A549 (cell line): ENCODE results near the gene SERPINB12. TPM values are rescaled to one million over a fixed set of nuclear protein-coding genes. Genes with fewer than 3 reads are reported as not detected.

Experiments used
- ATAC-seq, 2 experiments: fragments of 200-7000 bp in 1 of 2; fragments of >200 bp in 1 of 2; cut with Nextera tagmentation in 1 of 2; cut with Tn5 transposase in 1 of 2; 3 replicates each; pipeline versions ENCODE4 v1.8.0 to v1.9.1; 2018 to 2020; ENCODE audit warnings: mild to moderate bottlenecking in 1 of 2, moderate library complexity in 1 of 2
- CTCF ChIA-PET: fragments of 300-600 bp; sonication (Branson Sonifier 250); formaldehyde crosslinking; extraction: SDS; loops from one replicate; lab custom pipeline; 2021; ENCODE audit warnings: antibody characterized with exemption, inconsistent platforms; lab: Yijun Ruan, JAX
- POLR2A ChIA-PET: fragments of 350-600 bp; formaldehyde crosslinking; extraction: SDS; loops from one replicate; lab custom pipeline; 2021; ENCODE audit warnings: antibody characterized with exemption, inconsistent platforms; lab: Yijun Ruan, JAX
- DNase-seq, 2 experiments: peaks; one replicate each; pipeline versions ENCODE4 v3.0.0 to v3.0.0-alpha.2; 2011 to 2016; ENCODE audit warnings: low read depth in 1 of 2, low spot score in 1 of 2
- FAIRE-seq: peaks from 2 replicates; lab custom pipeline; 2011; peaks lifted over from hg19 to GRCh38; lab: Jason Lieb, UNC
- H3K27ac ChIP-seq, 2 experiments: fragments of >200 bp; sonication (Bioruptor Twin); formaldehyde crosslinking; 3 replicates each; pipeline ENCODE4 v1.5.1; 2016 to 2017
- H3K4me1 ChIP-seq: fragments of >200 bp; sonication (Bioruptor Twin); formaldehyde crosslinking; 3 replicates; pipeline ENCODE4 v1.6.1; 2016
- H3K4me2 ChIP-seq: fragments of >200 bp; sonication (Bioruptor Twin); formaldehyde crosslinking; 3 replicates; pipeline ENCODE4 v1.6.1; 2016
- H3K4me3 ChIP-seq: fragments of >200 bp; sonication (Bioruptor Twin); formaldehyde crosslinking; 3 replicates; pipeline ENCODE4 v1.5.1; 2016
- H3K9me3 ChIP-seq: fragments of >200 bp; sonication (Bioruptor Twin); formaldehyde crosslinking; 3 replicates; pipeline ENCODE4 v1.6.1; 2016
- ATOH8 ChIP-seq: fragments of 250-450 bp; sonication (Bioruptor Pico); IDR thresholded peaks from 2 replicates; pipeline ENCODE4 v1.5.0; 2020; ENCODE audit warnings: low read depth, mild to moderate bottlenecking, moderate library complexity
- BHLHE40 ChIP-seq: IDR thresholded peaks from 2 replicates; pipeline ENCODE4 v1.6.1; 2012; ENCODE audit warnings: low read depth, low read length, inconsistent platforms
- CBX2 ChIP-seq: fragments of 200-600 bp; sonication (generic); IDR thresholded peaks from 2 replicates; pipeline ENCODE4 v1.6.1; 2016; ENCODE audit warnings: low read depth, mild to moderate bottlenecking, borderline replicate concordance
- CBX8 ChIP-seq: fragments of 200-600 bp; sonication (generic); IDR thresholded peaks from 2 replicates; pipeline ENCODE4 v1.6.1; 2016
- CEBPB ChIP-seq, 2 experiments: fragments of >200 bp in 1 of 2; sonication (Bioruptor Twin) in 1 of 2; formaldehyde crosslinking in 1 of 2; IDR thresholded peaks; 2 replicates each; pipeline ENCODE4 v1.6.1; 2012 to 2016
- CHD4 ChIP-seq: fragments of 200-600 bp; sonication (generic); IDR thresholded peaks from 2 replicates; pipeline ENCODE4 v1.6.1; 2016; ENCODE audit warnings: antibody characterized with exemption, mild to moderate bottlenecking, borderline replicate concordance
- EHF ChIP-seq: fragments of 250-450 bp; sonication (Bioruptor Pico); IDR thresholded peaks from 2 replicates; pipeline ENCODE4 v1.5.0; 2020; ENCODE audit warnings: mild to moderate bottlenecking
- FOSB ChIP-seq: fragments of 250-450 bp; sonication (Bioruptor Pico); IDR thresholded peaks from 2 replicates; pipeline ENCODE4 v1.5.0; 2020; ENCODE audit warnings: mild to moderate bottlenecking, moderate library complexity
- HOXA7 ChIP-seq: fragments of 250-450 bp; sonication (Bioruptor Pico); IDR thresholded peaks from 2 replicates; pipeline ENCODE4 v1.5.0; 2020; ENCODE audit warnings: mild to moderate bottlenecking, moderate library complexity
- JUNB ChIP-seq: fragments of >200 bp; sonication (Bioruptor Twin); formaldehyde crosslinking; IDR thresholded peaks from 2 replicates; pipeline ENCODE4 v1.6.1; 2016
- KDM1A ChIP-seq: fragments of 200-600 bp; sonication (generic); IDR thresholded peaks from 2 replicates; pipeline ENCODE4 v1.6.1; 2016; ENCODE audit warnings: low read depth, mild to moderate bottlenecking
- MYC ChIP-seq: IDR thresholded peaks from 2 replicates; pipeline ENCODE4 v1.6.1; 2012; ENCODE audit warnings: mild to moderate bottlenecking, inconsistent platforms, low read length, improper control_type of control experiment, borderline replicate concordance
- NPAS2 ChIP-seq: fragments of 250-450 bp; sonication (Bioruptor Pico); IDR thresholded peaks from 2 replicates; pipeline ENCODE4 v1.8.0; 2022; ENCODE audit warnings: mild to moderate bottlenecking, moderate library complexity, borderline replicate concordance
- NR3C1 ChIP-seq: fragments of >200 bp; sonication (Bioruptor Twin); formaldehyde crosslinking; IDR thresholded peaks from 3 replicates; pipeline ENCODE4 v1.6.1; 2017
- PHF8 ChIP-seq: fragments of 200-600 bp; sonication (generic); IDR thresholded peaks from 2 replicates; pipeline ENCODE4 v1.6.1; 2016; ENCODE audit warnings: low read depth, mild to moderate bottlenecking, antibody characterized with exemption, moderate library complexity, borderline replicate concordance
- RARB ChIP-seq: fragments of 250-450 bp; sonication (Bioruptor Pico); IDR thresholded peaks from 2 replicates; pipeline ENCODE4 v1.8.0; 2021; ENCODE audit warnings: mild to moderate bottlenecking, moderate library complexity
- RCOR1 ChIP-seq: fragments of 150-350 bp; IDR thresholded peaks from 2 replicates; pipeline ENCODE4 v1.6.1; 2014; ENCODE audit warnings: antibody characterized with exemption, low read length, low read depth
- RNF2 ChIP-seq: fragments of 200-600 bp; sonication (generic); IDR thresholded peaks from 2 replicates; pipeline ENCODE4 v1.6.1; 2016; ENCODE audit warnings: low read depth, mild to moderate bottlenecking, antibody characterized with exemption, moderate library complexity, borderline replicate concordance
- TFCP2L1 ChIP-seq: fragments of 250-450 bp; sonication (Bioruptor Pico); IDR thresholded peaks from 2 replicates; pipeline ENCODE4 v1.5.0; 2021; ENCODE audit warnings: mild to moderate bottlenecking
- TP53 ChIP-seq: fragments of 250-450 bp; sonication (Bioruptor Pico); IDR thresholded peaks from 2 replicates; pipeline ENCODE4 v1.5.0; 2021; ENCODE audit warnings: mild to moderate bottlenecking, moderate library complexity
- USF2 ChIP-seq: fragments of 450-650 bp; IDR thresholded peaks from 2 replicates; pipeline ENCODE4 v1.6.1; 2014; ENCODE audit warnings: antibody characterized with exemption
- ZC3H11A ChIP-seq: fragments of 450-650 bp; IDR thresholded peaks from 2 replicates; pipeline ENCODE4 v1.6.1; 2014; ENCODE audit warnings: antibody characterized with exemption, mild to moderate bottlenecking
- ZFP36 ChIP-seq: fragments of 450-650 bp; IDR thresholded peaks from 2 replicates; pipeline ENCODE4 v1.6.1; 2014; ENCODE audit warnings: borderline replicate concordance; ENCODE audit not compliant: partially characterized antibody
- ZNF302 ChIP-seq: fragments of 250-450 bp; sonication (Bioruptor Pico); IDR thresholded peaks from 2 replicates; pipeline ENCODE4 v1.9.0; 2021; ENCODE audit warnings: inconsistent platforms, mild to moderate bottlenecking, moderate library complexity
- WGBS: methylation state at CpG from one replicate; pipeline ENCODE4 v1.1.6; 2017; ENCODE audit errors: missing lambda C conversion rate; 5-methylcytosine and 5-hydroxymethylcytosine counted together
- polyA plus RNA-seq, 4 experiments: library from polyadenylated mRNA; depleted of rRNA in 3 of 4; stranded (reverse); fragments of >200 nt; fragmentation: RNase III in 1 of 4; extraction: RNeasy Plus Mini Kit Qiagen cat#74134 plus additional on column Dnase treatment in 1 of 4; gene quantifications; 2 replicates in 3 of 4; 3 replicates in 1 of 4; pipeline ENCODE4 v1.2.3, GENCODE V29; 2011 to 2017

SERPINB12 gene
- polyA plus RNA-seq, 2 of the 4 experiments (the other 2 are of a cell fraction), result not detected

- 49% methylated on average over 9 of the region's 9 CpGs for WGBS
Observed at GRCh38 chr18:63559567-63560491, 17.7 kb downstream of the SERPINB12 start.

GRCh38 chr18:63562284-63562683, 20.1 kb downstream of the SERPINB12 start:
- CTCF ChIA-PET, result interaction anchor here (1.0 to 7.3 kb wide), 2 partner anchors 17 to 281 kb away, joined by 3 to 31 read pairs; no protein-coding TSS in a partner anchor
- no peak overlapping the region for H3K4me3 ChIP-seq
- H3K4me2 ChIP-seq, result no peak overlapping the region
- no peak for FAIRE-seq
- WGBS, result 68% methylated on average over 4 of the region's 4 CpGs
- H3K27ac ChIP-seq, result no peak overlapping the region
- no peak for ATAC-seq
- H3K9me3 ChIP-seq, result no peaks in the 10 kb centered on the region
- TF ChIP-seq NPAS2 (CRISPR knock-in tag) (no peak), CHD4 (no peak), MYC (no peak), ZC3H11A (no peak), NR3C1 (no peak), TFCP2L1 (CRISPR knock-in tag) (no peak), USF2 (no peak), BHLHE40 (no peak), JUNB (no peak), EHF (CRISPR knock-in tag) (no peak)
- TF ChIP-seq, all 56 proteins: peak for 0
- DNase-seq, result no peak
- POLR2A ChIA-PET, result no interaction called here
- H3K4me1 ChIP-seq, result no peaks in the 10 kb centered on the region

More at GRCh38 chr18:63559567-63560491, 17.7 kb downstream of the SERPINB12 start:
- Histone ChIP-seq H3K27ac (no peak overlapping the region), H3K4me3 (no peak overlapping the region), H3K9me3 (no peaks in the 10 kb centered on the region), H3K4me2 (no peak overlapping the region), H3K4me1 (no peaks in the 10 kb centered on the region)
- ChIA-PET POLR2A (no interaction called here), CTCF (interaction anchor here (0.7 kb wide), 1 partner anchor 42 kb away, joined by 4 read pairs; no protein-coding TSS in a partner anchor)
- FAIRE-seq (no peak), ATAC-seq (no peak), DNase-seq (no peak)
- TF ChIP-seq RNF2 (no peak), CEBPB (IDR thresholded peaks at IDR 0.05) (no peak), ATOH8 (no peak), KDM1A (no peak), RARB (CRISPR knock-in tag) (no peak), ZFP36 (no peak), CBX2 (no peak)

GRCh38 chr18:63564021-63564420, 21.9 kb downstream of the SERPINB12 start:
- no peaks in the 10 kb centered on the region for H3K9me3 ChIP-seq
- no peak overlapping the region for H3K4me3 ChIP-seq
- no peaks in the 10 kb centered on the region for H3K4me1 ChIP-seq
- ATAC-seq (no peak), FAIRE-seq (no peak), DNase-seq (no peak)
- H3K4me2 ChIP-seq, result no peak overlapping the region
- 50% methylated on average over 4 of the region's 4 CpGs for WGBS
- TF ChIP-seq NPAS2 (CRISPR knock-in tag), result no peak
- TF ChIP-seq HOXA7 (CRISPR knock-in tag), result no peak
- TF ChIP-seq FOSB (CRISPR knock-in tag), result no peak
- TF ChIP-seq RARB (CRISPR knock-in tag), result no peak
- no peak for TF ChIP-seq ZNF302
- TF ChIP-seq CBX8, result no peak
- no peak for TF ChIP-seq ATOH8
- TF ChIP-seq RCOR1, result no peak
- TF ChIP-seq TP53, result no peak
- TF ChIP-seq JUNB, result no peak
- TF ChIP-seq CEBPB (IDR thresholded peaks at IDR 0.05), result no peak
- no peak for TF ChIP-seq MYC
- TF ChIP-seq PHF8, result no peak
- ChIA-PET POLR2A (no interaction called here), CTCF (interaction anchor here (0.8 to 7.3 kb wide), 2 partner anchors 15 to 46 kb away, joined by 3 to 31 read pairs; no protein-coding TSS in a partner anchor)
- no peak overlapping the region for H3K27ac ChIP-seq
